Measurements from ENCODE around the gene AFAP1. TPM values are rescaled to one million over a fixed set of nuclear protein-coding genes. Genes with fewer than 3 reads are reported as not detected.

AFAP1 gene
- total and polyA plus RNA-seq, 2 of the 8 experiments (the other 6 are each of a cell fraction or from before 2014, with no cell fraction given): 3.6 to 18.2 TPM

DNA sequence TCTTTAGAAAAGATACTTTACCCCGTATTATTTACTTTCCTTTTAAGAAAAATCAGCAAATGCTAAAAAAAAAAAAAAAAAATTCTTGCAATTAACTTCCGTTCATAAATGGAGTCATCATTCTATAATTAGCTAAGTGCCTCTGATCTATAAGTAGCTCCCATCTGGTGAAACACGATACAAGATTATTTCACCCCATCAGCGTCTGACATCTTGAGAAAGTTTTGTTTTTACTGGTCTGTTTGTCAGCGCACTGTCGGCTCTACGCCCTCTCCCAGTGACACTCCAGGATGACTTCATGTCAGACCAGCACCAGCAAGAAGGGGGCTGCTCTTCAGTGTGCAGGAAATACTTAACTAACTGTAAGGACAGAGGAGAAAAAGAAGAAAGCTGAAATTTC is 108.3 kb downstream of the AFAP1 start (continued):
- TF ChIP-seq, protein P1, sequence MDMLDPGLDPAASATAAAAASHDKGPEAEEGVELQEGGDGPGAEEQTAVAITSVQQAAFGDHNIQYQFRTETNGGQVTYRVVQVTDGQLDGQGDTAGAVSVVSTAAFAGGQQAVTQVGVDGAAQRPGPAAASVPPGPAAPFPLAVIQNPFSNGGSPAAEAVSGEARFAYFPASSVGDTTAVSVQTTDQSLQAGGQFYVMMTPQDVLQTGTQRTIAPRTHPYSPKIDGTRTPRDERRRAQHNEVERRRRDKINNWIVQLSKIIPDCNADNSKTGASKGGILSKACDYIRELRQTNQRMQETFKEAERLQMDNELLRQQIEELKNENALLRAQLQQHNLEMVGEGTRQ (IDR thresholded peaks at IDR 0.05; ENCODE audit: low read length): no peak
- TF ChIP-seq SAP30 (IDR thresholded peaks at IDR 0.05; ENCODE audit: insufficient read depth, insufficient replicate concordance, low read length) (no peak), POLR2AphosphoS5 (IDR thresholded peaks at IDR 0.05; ENCODE audit: low read depth, low read length) (no peak), YY1 (IDR thresholded peaks at IDR 0.05; ENCODE audit: low read depth, low read length) (no peak), RXRA (IDR thresholded peaks at IDR 0.05; ENCODE audit: insufficient read depth, low read depth, low read length) (no peak), GTF2F1 (IDR thresholded peaks at IDR 0.05; ENCODE audit: borderline replicate concordance, low read depth, low read length) (no peak)

All from H1 (cell line).